Measurements from ENCODE around the gene XPNPEP1.
A peak's percentile ranks its signal among the peaks of the same experiment; 100 is the strongest.
"Not testable (repeated sequence)": the region's sequence is repeated elsewhere in the genome, so short reads cannot be mapped to it uniquely, and the experiment has no call there.

Gene XPNPEP1

DNA sequence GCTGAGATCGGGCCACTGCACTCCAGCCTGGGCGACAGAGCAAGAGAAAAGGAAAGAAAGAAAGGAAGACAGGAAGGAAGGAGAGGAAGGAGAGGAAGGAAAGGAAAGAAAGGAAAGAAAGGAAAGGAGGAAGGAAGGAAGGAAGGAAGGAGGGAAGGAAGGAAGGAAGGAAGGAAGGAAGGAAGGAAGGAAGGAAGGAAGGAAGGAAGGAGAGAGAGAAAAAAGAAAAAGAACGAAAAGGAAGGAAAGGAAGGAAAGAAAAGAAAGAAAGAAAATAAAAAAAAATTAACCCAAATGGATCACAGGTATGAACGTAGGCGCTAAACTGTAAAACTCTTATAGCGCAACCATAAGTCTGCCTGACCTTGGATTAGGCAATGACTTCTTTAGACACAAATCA, 4.6 kb downstream of the XPNPEP1 start:
- ATAC-seq, result not testable (repeated sequence)

GRCh38 chr10:109915566-109915965, 7.7 kb downstream of the XPNPEP1 start:
- ATAC-seq, result no peak
- TF ChIP-seq ISL1 (CRISPR knock-in tag; IDR thresholded peaks at IDR 0.05), result no peak

- no peak for TF ChIP-seq RARB (CRISPR knock-in tag; IDR thresholded peaks at IDR 0.05)
- ATAC-seq, result peak; percentile 86
Observed at GRCh38 chr10:109914966-109915365, 8.3 kb downstream of the XPNPEP1 start.

DNA sequence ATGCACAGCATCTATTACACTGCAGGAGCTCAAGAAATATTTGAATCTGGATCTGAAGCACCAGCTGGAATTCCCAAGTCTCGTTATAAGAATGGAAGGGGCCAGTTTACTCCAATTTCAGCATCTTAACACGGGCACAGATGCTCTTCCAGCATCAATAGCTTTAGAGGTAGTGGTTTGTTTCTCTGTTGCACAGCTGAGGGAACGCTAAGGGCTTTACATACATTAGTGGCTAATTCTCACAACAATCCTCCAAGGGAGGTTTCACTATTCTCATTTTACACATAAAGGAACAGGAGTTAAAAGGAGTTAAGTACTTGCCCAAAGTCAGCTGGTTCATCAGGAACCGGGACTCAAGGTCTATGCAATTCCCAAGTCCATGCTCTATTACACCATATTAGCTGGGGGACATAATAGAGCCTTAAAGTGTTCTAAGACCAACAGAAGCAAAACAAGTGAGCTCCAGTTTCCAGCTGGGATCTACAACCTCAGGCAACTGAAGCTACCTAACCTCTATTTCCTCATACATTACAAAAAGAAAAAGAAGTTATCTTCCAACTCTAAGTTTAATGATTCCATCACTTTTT, 9.9 kb downstream of the XPNPEP1 start:
- no peak for ATAC-seq
- no peak for TF ChIP-seq ZNF70 (CRISPR knock-in tag; IDR thresholded peaks at IDR 0.05)
- no peak for TF ChIP-seq CSDC2 (CRISPR knock-in tag; IDR thresholded peaks at IDR 0.05)
- TF ChIP-seq, protein P1, sequence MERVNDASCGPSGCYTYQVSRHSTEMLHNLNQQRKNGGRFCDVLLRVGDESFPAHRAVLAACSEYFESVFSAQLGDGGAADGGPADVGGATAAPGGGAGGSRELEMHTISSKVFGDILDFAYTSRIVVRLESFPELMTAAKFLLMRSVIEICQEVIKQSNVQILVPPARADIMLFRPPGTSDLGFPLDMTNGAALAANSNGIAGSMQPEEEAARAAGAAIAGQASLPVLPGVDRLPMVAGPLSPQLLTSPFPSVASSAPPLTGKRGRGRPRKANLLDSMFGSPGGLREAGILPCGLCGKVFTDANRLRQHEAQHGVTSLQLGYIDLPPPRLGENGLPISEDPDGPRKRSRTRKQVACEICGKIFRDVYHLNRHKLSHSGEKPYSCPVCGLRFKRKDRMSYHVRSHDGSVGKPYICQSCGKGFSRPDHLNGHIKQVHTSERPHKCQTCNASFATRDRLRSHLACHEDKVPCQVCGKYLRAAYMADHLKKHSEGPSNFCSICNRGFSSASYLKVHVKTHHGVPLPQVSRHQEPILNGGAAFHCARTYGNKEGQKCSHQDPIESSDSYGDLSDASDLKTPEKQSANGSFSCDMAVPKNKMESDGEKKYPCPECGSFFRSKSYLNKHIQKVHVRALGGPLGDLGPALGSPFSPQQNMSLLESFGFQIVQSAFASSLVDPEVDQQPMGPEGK (CRISPR knock-in tag; IDR thresholded peaks at IDR 0.05; ENCODE audit: borderline replicate concordance), result no peak
- no peak for TF ChIP-seq TOX (CRISPR knock-in tag; IDR thresholded peaks at IDR 0.05; ENCODE audit: borderline replicate concordance)
- no peak for TF ChIP-seq GLIS3 (CRISPR knock-in tag; IDR thresholded peaks at IDR 0.05)
- TF ChIP-seq TCF4 (CRISPR knock-in tag; IDR thresholded peaks at IDR 0.05; ENCODE audit: borderline replicate concordance), result no peak
- TF ChIP-seq POU6F1 (CRISPR knock-in tag; IDR thresholded peaks at IDR 0.05; ENCODE audit: borderline replicate concordance, low read depth), result no peak
- TF ChIP-seq TSHZ2 (CRISPR knock-in tag; IDR thresholded peaks at IDR 0.05), result no peak
- no peak for TF ChIP-seq SNAI2 (CRISPR knock-in tag; IDR thresholded peaks at IDR 0.05)
- no peak for TF ChIP-seq ESRRG (CRISPR knock-in tag; IDR thresholded peaks at IDR 0.05)
- no peak for TF ChIP-seq RARB (CRISPR knock-in tag; IDR thresholded peaks at IDR 0.05)
- no peak for TF ChIP-seq ISL1 (CRISPR knock-in tag; IDR thresholded peaks at IDR 0.05)
- TF ChIP-seq BACH2 (CRISPR knock-in tag; IDR thresholded peaks at IDR 0.05; ENCODE audit: borderline replicate concordance), result no peak
- no peak for TF ChIP-seq CREB5 (CRISPR knock-in tag; IDR thresholded peaks at IDR 0.05; ENCODE audit: low read depth)

DNA sequence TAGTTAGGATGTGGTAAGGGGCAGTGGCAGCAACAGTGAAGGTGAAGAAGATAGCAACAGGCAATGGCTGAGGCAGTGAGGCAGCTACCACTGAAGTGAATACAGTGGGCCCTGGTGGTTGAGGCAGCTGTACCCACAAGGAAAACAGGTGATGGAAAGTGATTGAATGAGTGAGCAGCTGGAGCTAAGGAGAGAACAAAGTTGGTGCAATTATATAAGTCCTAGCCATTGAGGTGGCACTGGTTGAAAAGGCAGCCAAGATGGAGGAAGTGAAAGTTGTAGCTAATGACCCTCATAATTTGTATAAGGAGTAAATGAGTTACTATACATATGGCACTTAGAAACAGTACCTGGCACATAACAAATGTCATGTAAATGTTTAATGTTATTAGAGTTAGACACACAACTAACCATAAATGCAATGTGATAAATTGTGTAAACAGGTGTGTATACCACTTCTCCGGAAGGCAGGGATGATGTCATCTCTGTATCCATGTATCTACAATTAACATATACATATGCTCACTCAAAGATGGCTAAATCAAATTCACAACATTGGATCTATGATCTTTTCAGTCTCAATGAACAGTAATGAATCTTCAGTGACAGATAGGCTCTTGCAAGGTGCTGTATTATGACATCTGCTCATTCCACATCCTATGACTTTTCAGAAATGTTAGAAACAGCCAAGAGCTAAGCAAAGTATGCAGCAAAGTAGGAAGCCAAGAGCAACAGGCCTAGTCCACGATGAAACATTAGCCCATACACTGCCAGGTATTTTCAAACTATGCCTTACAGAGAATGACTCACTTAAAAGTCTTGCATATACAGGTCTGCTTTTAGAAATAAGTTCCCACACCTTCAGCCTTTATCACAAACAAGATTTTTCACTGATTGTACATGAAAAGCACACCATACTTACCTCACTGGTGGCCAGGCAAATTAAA, 10.7 kb downstream of the XPNPEP1 start:
- ATAC-seq, result peak; percentile 79
- peak; percentile 60 for TF ChIP-seq ISL1 (CRISPR knock-in tag; IDR thresholded peaks at IDR 0.05)
- TF ChIP-seq ZNF8 (CRISPR knock-in tag; IDR thresholded peaks at IDR 0.05), result no peak

DNA sequence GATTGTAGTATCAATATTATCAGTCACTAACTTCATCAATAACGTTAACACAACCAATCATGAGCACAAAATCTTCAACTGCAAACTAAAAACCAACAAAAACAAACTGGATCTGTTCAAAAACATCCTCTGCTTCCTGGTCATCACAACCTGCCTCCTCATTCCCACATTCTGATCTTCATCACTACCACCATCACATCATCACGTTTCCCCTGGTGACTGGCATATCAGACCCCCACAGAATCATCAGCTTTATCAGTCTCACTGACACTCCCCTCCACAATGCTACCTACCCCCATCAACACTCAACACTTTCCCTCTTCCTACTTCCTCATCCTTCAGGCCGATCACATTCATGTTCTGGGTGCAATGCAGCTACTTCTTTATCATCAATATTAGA, 11.4 kb downstream of the XPNPEP1 start:
- ATAC-seq, result no peak
- TF ChIP-seq TOX (CRISPR knock-in tag; IDR thresholded peaks at IDR 0.05; ENCODE audit: borderline replicate concordance) (no peak), SNAI2 (CRISPR knock-in tag; IDR thresholded peaks at IDR 0.05) (no peak), ZC3H10 (CRISPR knock-in tag; IDR thresholded peaks at IDR 0.05) (no peak), TCF4 (CRISPR knock-in tag; IDR thresholded peaks at IDR 0.05; ENCODE audit: borderline replicate concordance) (no peak), POU6F1 (CRISPR knock-in tag; IDR thresholded peaks at IDR 0.05; ENCODE audit: borderline replicate concordance, low read depth) (no peak), CSDC2 (CRISPR knock-in tag; IDR thresholded peaks at IDR 0.05) (no peak), PPARA (CRISPR knock-in tag; IDR thresholded peaks at IDR 0.05; ENCODE audit: borderline replicate concordance) (no peak), TSHZ2 (CRISPR knock-in tag; IDR thresholded peaks at IDR 0.05) (no peak), ZFP30 (CRISPR knock-in tag; IDR thresholded peaks at IDR 0.05) (no peak), ZFP3 (CRISPR knock-in tag; IDR thresholded peaks at IDR 0.05) (no peak)

Data from SK-N-SH treated with all-trans-retinoic acid at 6 μM for 48 hours (cell line).